D721Med (cell line): ENCODE data around the gene NOL4L.

Experiments
- DNase-seq: peaks from one replicate; pipeline ENCODE4 v3.0.0; 2011; ENCODE audit warnings: low spot score; ENCODE audit not compliant: insufficient read length
- FAIRE-seq: peaks from 2 replicates; lab custom pipeline; 2011; peaks lifted over from hg19 to GRCh38; lab: Jason Lieb, UNC
- CTCF ChIP-seq: IDR thresholded peaks from 2 replicates; pipeline ENCODE4 v1.5.1; 2012; ENCODE audit warnings: mild to moderate bottlenecking, control low read depth; ENCODE audit not compliant: insufficient read depth; ENCODE audit errors: missing control alignments

Gene NOL4L

GRCh38 chr20:32603046-32603726 is 18.1 kb upstream of the NOL4L start:
- TF ChIP-seq CTCF = no peak
- FAIRE-seq (no peak), DNase-seq (no peak)

DNA sequence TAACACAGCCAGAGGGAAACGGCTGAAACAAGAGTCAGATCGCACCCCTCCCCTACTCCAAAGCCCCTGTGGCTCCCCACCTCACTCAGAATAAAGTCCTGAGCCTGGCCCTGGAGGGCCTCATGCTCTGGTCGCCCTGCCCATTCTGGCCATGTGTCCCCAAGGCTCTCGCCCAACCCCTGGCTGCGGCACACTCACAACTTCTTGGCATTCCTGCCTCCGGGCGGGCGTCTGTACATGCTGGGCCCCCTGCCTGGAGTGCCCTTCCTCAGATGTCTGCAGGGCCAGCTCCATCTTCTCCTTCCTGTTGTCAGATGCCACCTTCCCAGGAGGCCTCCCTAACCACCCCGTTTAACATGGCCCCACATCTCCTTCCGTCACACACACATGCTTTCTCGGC is 17.1 kb upstream of the NOL4L start:
- no peak for TF ChIP-seq CTCF
- FAIRE-seq = no peak

GRCh38 chr20:32600681-32601237 is 15.6 kb upstream of the NOL4L start:
- DNase-seq (no peak), FAIRE-seq (no peak)
- no peak for TF ChIP-seq CTCF

More for the DNA sequence above, 17.1 kb upstream of the NOL4L start:
- DNase-seq = no peak

- no peak for DNase-seq
- no peak for FAIRE-seq
- TF ChIP-seq CTCF = no peak
Measured at GRCh38 chr20:32599783-32600340, 14.7 kb upstream of the NOL4L start.

DNA sequence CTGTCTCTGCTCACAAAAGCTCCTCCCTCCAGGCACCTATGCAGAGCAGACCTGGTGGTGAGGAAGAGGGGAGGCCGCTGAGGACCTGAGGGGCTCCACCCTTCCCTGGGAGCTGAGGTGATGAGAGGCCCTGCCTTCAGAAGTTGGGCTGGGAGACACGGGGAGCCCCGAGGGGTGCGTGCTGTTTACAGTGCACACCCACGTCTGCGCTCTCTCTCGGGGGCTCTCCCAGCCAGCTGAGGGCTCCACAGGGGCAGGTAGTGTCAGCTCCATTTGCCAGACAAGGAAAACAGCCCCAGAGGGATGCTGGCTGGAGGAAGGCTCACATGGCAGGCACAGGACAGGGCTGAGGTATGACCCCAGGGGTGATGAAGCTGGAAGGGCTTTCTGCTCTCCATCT is 13.5 kb upstream of the NOL4L start:
- FAIRE-seq (no peak), DNase-seq (no peak)
- TF ChIP-seq CTCF = no peak

- FAIRE-seq = no peak
- no peak for DNase-seq
Measured at GRCh38 chr20:32597714-32598113, 12.6 kb upstream of the NOL4L start.

More at GRCh38 chr20:32597714-32598113, 12.6 kb upstream of the NOL4L start:
- TF ChIP-seq CTCF = no peak
